Measurements from ENCODE around the gene RASGRP2.

RASGRP2 gene

GRCh38 chr11:64788321-64789215 is 44.6 kb upstream of the RASGRP2 start:
- DNase-seq (ENCODE audit: extremely low read depth, low read depth) = no peak
- no peak overlapping the region for H3K4me3 ChIP-seq (replicated peaks; ENCODE audit: low read depth, low read length)
- no peak for TF ChIP-seq CTCF (IDR thresholded peaks at IDR 0.05; ENCODE audit: low read depth, low read length, missing control alignments)

- no peak for DNase-seq (ENCODE audit: extremely low read depth, low read depth)
- no peak overlapping the region for H3K4me3 ChIP-seq (replicated peaks; ENCODE audit: low read depth, low read length)
- TF ChIP-seq CTCF (IDR thresholded peaks at IDR 0.05; ENCODE audit: low read depth, low read length, missing control alignments) = peak; percentile 88
These were observed 43.8 kb upstream of the RASGRP2 start for GRCh38 chr11:64787526-64788320.

GRCh38 chr11:64786308-64786707 is 42.4 kb upstream of the RASGRP2 start:
- no peak for TF ChIP-seq CTCF (IDR thresholded peaks at IDR 0.05; ENCODE audit: low read depth, low read length, missing control alignments)
- no peak overlapping the region for H3K4me3 ChIP-seq (replicated peaks; ENCODE audit: low read depth, low read length)
- DNase-seq (ENCODE audit: extremely low read depth, low read depth) = no peak

- no peak for TF ChIP-seq CTCF (IDR thresholded peaks at IDR 0.05; ENCODE audit: low read depth, low read length, missing control alignments)
- DNase-seq (ENCODE audit: extremely low read depth, low read depth) = no peak
- H3K4me3 ChIP-seq (replicated peaks; ENCODE audit: low read depth, low read length) = no peak overlapping the region
These were observed 41.1 kb upstream of the RASGRP2 start for GRCh38 chr11:64784813-64785581.

GRCh38 chr11:64778473-64779298 is 34.7 kb upstream of the RASGRP2 start, which contains the start of gene SF1:
SF1 (minus strand) TSS chr11:64778542; CDS start chr11:64778392, 150 bp downstream.
- TF ChIP-seq CTCF (IDR thresholded peaks at IDR 0.05; ENCODE audit: low read depth, low read length, missing control alignments) = peak; percentile 9
- DNase-seq (ENCODE audit: extremely low read depth, low read depth) = peak; percentile 99

GRCh38 chr11:64778223-64778472 is 34.2 kb upstream of the RASGRP2 start:
- TF ChIP-seq CTCF (IDR thresholded peaks at IDR 0.05; ENCODE audit: low read depth, low read length, missing control alignments) = no peak
- no peak for DNase-seq (ENCODE audit: extremely low read depth, low read depth)
- peak overlapping the region; percentile 57 for H3K4me3 ChIP-seq (replicated peaks; ENCODE audit: low read depth, low read length)

More at GRCh38 chr11:64778473-64779298, 34.7 kb upstream of the RASGRP2 start, which contains the start of gene SF1:
- H3K4me3 ChIP-seq (replicated peaks; ENCODE audit: low read depth, low read length) = peak within 1 kb of the TSS; percentile 93
